Measurements from ENCODE around the gene MLLT6.

- no peak for TF ChIP-seq CTCF (conservative IDR thresholded peaks at IDR 0.05 in 1 of 2, IDR thresholded peaks at IDR 0.05 in 1 of 2; ENCODE audit: extremely low read depth in 1 of 2, insufficient read depth in 1 of 2, low read depth in 1 of 2, low read length in 2 of 2)
- no peak for TF ChIP-seq EZH2 (IDR thresholded peaks at IDR 0.05; ENCODE audit: borderline replicate concordance, low read length)
These were observed 4.2 kb downstream of the MLLT6 start for GRCh38 chr17:38709104-38709820.
